IMR-90 (cell line): Measurements from ENCODE around the gene PCSK6. TPM values are rescaled to one million over a fixed set of nuclear protein-coding genes. Genes with fewer than 3 reads are reported as not detected.

Source experiments
- ATAC-seq: fragments of 200-7000 bp; cut with Tn5 transposase; 2 replicates; pipeline ENCODE4 v1.9.1; 2020; ENCODE audit warnings: low read depth, mild to moderate bottlenecking, moderate library complexity
- BruUV-seq: library from RNA; stranded (reverse); fragments of 400-500 nt; replicated peaks from 2 replicates; lab custom pipeline; 2021; lab: Mats Ljungman, UMichigan
- CTCF ChIA-PET: fragments of 300-600 bp; formaldehyde crosslinking; extraction: SDS; loops from one replicate; lab custom pipeline; 2021; ENCODE audit warnings: antibody characterized with exemption; lab: Yijun Ruan, JAX
- POLR2A ChIA-PET: fragments of 300-600 bp; sonication (Branson Sonifier 250); formaldehyde crosslinking; loops from one replicate; lab custom pipeline; 2022; ENCODE audit warnings: antibody characterized with exemption; ENCODE audit not compliant: unreplicated experiment; lab: Charles Lee
- DNase-seq: peaks from one replicate; pipeline ENCODE4 v3.0.0; 2013
- H2AFZ ChIP-seq: replicated peaks from 2 replicates; pipeline ENCODE3; 2013; ENCODE audit warnings: low read length, mild to moderate bottlenecking; ENCODE audit not compliant: poor library complexity
- H2AK5ac ChIP-seq: 2 replicates; pipeline ENCODE4 v1.6.1; 2013; ENCODE audit warnings: low read depth, low read length, inconsistent platforms
- H2AK9ac ChIP-seq: replicated peaks from 2 replicates; pipeline ENCODE3; 2013; ENCODE audit warnings: mild to moderate bottlenecking, low read depth, low read length, moderate library complexity; ENCODE audit not compliant: poor library complexity
- H2BK120ac ChIP-seq: 2 replicates; pipeline ENCODE4 v1.6.1; 2013; ENCODE audit warnings: low read depth, low read length, inconsistent platforms
- H2BK15ac ChIP-seq: 3 replicates; pipeline ENCODE4 v1.6.1; 2013; ENCODE audit warnings: low read depth, low read length, inconsistent platforms
- H2BK20ac ChIP-seq: 2 replicates; pipeline ENCODE4 v1.6.1; 2013; ENCODE audit warnings: low read depth, mild to moderate bottlenecking, inconsistent platforms, low read length, moderate library complexity
- H2BK5ac ChIP-seq: 2 replicates; pipeline ENCODE4 v1.6.1; 2013; ENCODE audit warnings: mild to moderate bottlenecking, low read depth, low read length, inconsistent platforms; ENCODE audit not compliant: poor library complexity, severe bottlenecking
- H3K14ac ChIP-seq: replicated peaks from 2 replicates; pipeline ENCODE4 v1.6.1; 2013; ENCODE audit warnings: low read depth, low read length, inconsistent platforms
- H3K18ac ChIP-seq: 2 replicates; pipeline ENCODE4 v1.6.1; 2013; ENCODE audit warnings: low read depth, low read length, control low read depth
- H3K23ac ChIP-seq: 2 replicates; pipeline ENCODE4 v1.6.1; 2013; ENCODE audit warnings: low read depth, low read length, inconsistent platforms
- H3K27ac ChIP-seq: 2 replicates; pipeline ENCODE4 v1.5.1; 2013; ENCODE audit warnings: mild to moderate bottlenecking, control low read depth, low read length; ENCODE audit not compliant: insufficient read depth
- H3K27me3 ChIP-seq: 2 replicates; pipeline ENCODE4 v1.6.1; 2013; ENCODE audit warnings: low read length; ENCODE audit not compliant: control insufficient read depth, insufficient read depth
- H3K36me3 ChIP-seq: 2 replicates; pipeline ENCODE4 v1.6.1; 2013; ENCODE audit warnings: low read length, mixed read lengths; ENCODE audit not compliant: control insufficient read depth, insufficient read depth
- H3K4ac ChIP-seq: 2 replicates; pipeline ENCODE4 v1.6.1; 2013; ENCODE audit warnings: low read depth, low read length, inconsistent platforms
- H3K4me1 ChIP-seq: 2 replicates; pipeline ENCODE4 v1.6.1; 2013; ENCODE audit warnings: low read length, mixed read lengths; ENCODE audit not compliant: control insufficient read depth, insufficient read depth
- H3K4me2 ChIP-seq: 2 replicates; pipeline ENCODE4 v1.6.1; 2013; ENCODE audit warnings: low read depth, mild to moderate bottlenecking, control low read depth, low read length, moderate library complexity
- H3K4me3 ChIP-seq: 2 replicates; pipeline ENCODE4 v1.5.1; 2013; ENCODE audit warnings: low read depth, mild to moderate bottlenecking, control low read depth, low read length, moderate library complexity; ENCODE audit not compliant: insufficient read depth
- H3K56ac ChIP-seq: 2 replicates; pipeline ENCODE4 v1.6.1; 2013; ENCODE audit warnings: low read length, inconsistent platforms; ENCODE audit not compliant: insufficient read depth; ENCODE audit errors: extremely low read depth
- H3K79me1 ChIP-seq, 2 experiments: 2 replicates each; pipeline ENCODE4 v1.6.1; 2013; ENCODE audit warnings: low read length in 2 of 2, inconsistent platforms in 1 of 2, low read depth in 1 of 2
- H3K9ac ChIP-seq: 2 replicates; pipeline ENCODE4 v1.6.1; 2013; ENCODE audit warnings: low read depth, low read length, control low read depth
- H3K9me1 ChIP-seq: 2 replicates; pipeline ENCODE4 v1.6.1; 2013; ENCODE audit warnings: low read length, inconsistent platforms; ENCODE audit not compliant: insufficient read depth
- H3K9me3 ChIP-seq: 2 replicates; pipeline ENCODE4 v1.6.1; 2013; ENCODE audit warnings: low read length; ENCODE audit not compliant: control insufficient read depth, insufficient read depth
- H4K20me1 ChIP-seq: 2 replicates; pipeline ENCODE4 v1.6.1; 2013; ENCODE audit warnings: low read length, inconsistent platforms; ENCODE audit not compliant: insufficient read depth
- H4K5ac ChIP-seq: 2 replicates; pipeline ENCODE4 v1.6.1; 2013; ENCODE audit warnings: mild to moderate bottlenecking, low read depth, low read length, control low read depth
- H4K8ac ChIP-seq, 2 experiments: 2 replicates each; pipeline ENCODE4 v1.6.1; 2013; ENCODE audit warnings: low read depth in 2 of 2, low read length in 2 of 2, control low read depth in 1 of 2, inconsistent platforms in 1 of 2
- H4K91ac ChIP-seq: 2 replicates; pipeline ENCODE4 v1.6.1; 2013; ENCODE audit warnings: low read depth, low read length, inconsistent platforms; ENCODE audit not compliant: insufficient read depth
- BHLHE40 ChIP-seq: fragments of 150-350 bp; IDR thresholded peaks from 2 replicates; pipeline ENCODE4 v1.6.1; 2016; ENCODE audit warnings: mild to moderate bottlenecking, low read depth, low read length
- CEBPB ChIP-seq: IDR thresholded peaks from 2 replicates; pipeline ENCODE4 v1.6.1; 2012; ENCODE audit warnings: low read depth, low read length, improper control_type of control experiment
- CHD1 ChIP-seq: IDR thresholded peaks from 2 replicates; pipeline ENCODE4 v1.6.1; 2012; ENCODE audit warnings: low read depth, low read length, improper control_type of control experiment
- FOS ChIP-seq: fragments of 150-350 bp; IDR thresholded peaks from 2 replicates; pipeline ENCODE4 v1.6.1; 2016; ENCODE audit warnings: low read depth, low read length
- MAFK ChIP-seq: IDR thresholded peaks from 2 replicates; pipeline ENCODE4 v1.6.1; 2012; ENCODE audit warnings: low read depth, low read length, improper control_type of control experiment
- MAZ ChIP-seq: IDR thresholded peaks from 2 replicates; pipeline ENCODE4 v1.6.1; 2012; ENCODE audit warnings: low read depth, mild to moderate bottlenecking, low read length, improper control_type of control experiment, moderate library complexity, borderline replicate concordance
- MXI1 ChIP-seq: IDR thresholded peaks from 2 replicates; pipeline ENCODE4 v1.6.1; 2012; ENCODE audit warnings: low read depth, mild to moderate bottlenecking, low read length, moderate library complexity, borderline replicate concordance
- NFE2L2 ChIP-seq: fragments of 150-350 bp; IDR thresholded peaks from 2 replicates; pipeline ENCODE4 v1.6.1; 2016; ENCODE audit warnings: low read depth, mild to moderate bottlenecking, low read length
- POLR2A ChIP-seq: IDR thresholded peaks from 2 replicates; pipeline ENCODE4 v1.6.1; 2012; ENCODE audit warnings: mild to moderate bottlenecking, low read depth, low read length
- RAD21 ChIP-seq: IDR thresholded peaks from 2 replicates; pipeline ENCODE4 v1.6.1; 2012; ENCODE audit warnings: low read length, improper control_type of control experiment
- RCOR1 ChIP-seq: IDR thresholded peaks from 2 replicates; pipeline ENCODE4 v1.6.1; 2012; ENCODE audit warnings: mild to moderate bottlenecking, low read length, improper control_type of control experiment; ENCODE audit not compliant: insufficient replicate concordance
- RFX5 ChIP-seq: IDR thresholded peaks from 2 replicates; pipeline ENCODE4 v1.8.0; 2012; ENCODE audit warnings: low read depth, mild to moderate bottlenecking, low read length, moderate library complexity
- SMC3 ChIP-seq: fragments of 150-350 bp; IDR thresholded peaks from 2 replicates; pipeline ENCODE4 v1.6.1; 2016; ENCODE audit warnings: low read depth, mild to moderate bottlenecking, antibody characterized with exemption, low read length, moderate library complexity
- WGBS, 2 experiments: methylation state at CpG; one replicate each; pipeline versions ENCODE4 v1.1.5 to v1.1.7; 2013; ENCODE audit warnings: missing lambda C conversion rate in 2 of 2; ENCODE audit not compliant: insufficient read length in 1 of 2; ENCODE audit errors: extremely low coverage in 2 of 2; 5-methylcytosine and 5-hydroxymethylcytosine counted together
- dilution Hi-C: fragments of 300-500 bp; cut with HindIII; formaldehyde crosslinking; loops from one replicate; pipeline ENCODE4 v1.14.3; 2018; ENCODE audit warnings: low sequenced_read_pairs; ENCODE audit not compliant: unreplicated experiment
- in situ Hi-C: fragments of 300-500 bp; cut with MboI; formaldehyde crosslinking; loops from 3 replicates; pipeline ENCODE4 v1.14.3; 2019; ENCODE audit warnings: low sequenced_read_pairs, inconsistent platforms, mixed read lengths
- intact Hi-C: fragments of 100-400 bp; cut with micrococcal nuclease; formaldehyde crosslinking; loops from 2 replicates; pipeline ENCODE4 v1.10.0; 2022
- polyA plus RNA-seq, 3 experiments: library from polyadenylated mRNA; depleted of rRNA; stranded (reverse); fragments of >200 nt; gene quantifications; 2 replicates each; pipeline ENCODE4 v1.2.3, GENCODE V29; 2012; ENCODE audit warnings: low replicate concordance in 1 of 3
- total RNA-seq: library from RNA; depleted of rRNA; stranded (reverse); fragments of >200 nt; gene quantifications from 2 replicates; pipeline ENCODE4 v1.2.3, GENCODE V29; 2012
- TF ChIP-seq, protein P1 (sequence below): conservative IDR thresholded peaks from 2 replicates; pipeline ENCODE4 v1.5.1; 2012; ENCODE audit warnings: mild to moderate bottlenecking, low read depth, low read length, improper control_type of control experiment
- TF ChIP-seq, protein P2 (sequence below): fragments of 150-350 bp; IDR thresholded peaks from 2 replicates; pipeline ENCODE4 v1.6.1; 2017; ENCODE audit warnings: mild to moderate bottlenecking, antibody characterized with exemption, low read length, low read depth
- TF ChIP-seq, protein P3 (sequence below): fragments of 150-350 bp; IDR thresholded peaks from 2 replicates; pipeline ENCODE4 v1.6.1; 2016; ENCODE audit warnings: low read depth, mild to moderate bottlenecking, low read length, moderate library complexity, borderline replicate concordance

PCSK6 gene
- total and polyA plus RNA-seq, 2 of the 4 experiments (the other 2 are of a cell fraction) = not detected

DNA sequence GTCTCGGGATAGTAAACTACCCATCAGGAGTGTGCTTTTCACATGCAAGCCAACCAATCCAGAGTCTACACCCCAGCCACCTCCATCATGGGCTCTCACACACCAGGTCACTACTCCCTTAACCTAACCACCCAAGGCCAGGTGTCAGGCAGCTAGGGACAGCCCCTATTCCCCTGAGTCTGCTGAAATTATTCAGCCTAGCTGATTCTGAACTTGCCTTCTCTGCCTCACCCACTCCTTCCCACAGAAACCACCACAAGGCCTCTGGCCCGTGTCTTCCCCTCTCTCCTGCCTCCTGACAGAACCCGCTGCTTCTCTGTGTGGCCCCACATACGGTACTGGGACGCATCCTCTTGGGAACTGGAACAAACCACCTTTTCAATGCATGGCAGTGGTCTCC lies 82.1 kb downstream of the PCSK6 start:
- no peak overlapping the region for H4K8ac ChIP-seq
- TF ChIP-seq, protein P1, sequence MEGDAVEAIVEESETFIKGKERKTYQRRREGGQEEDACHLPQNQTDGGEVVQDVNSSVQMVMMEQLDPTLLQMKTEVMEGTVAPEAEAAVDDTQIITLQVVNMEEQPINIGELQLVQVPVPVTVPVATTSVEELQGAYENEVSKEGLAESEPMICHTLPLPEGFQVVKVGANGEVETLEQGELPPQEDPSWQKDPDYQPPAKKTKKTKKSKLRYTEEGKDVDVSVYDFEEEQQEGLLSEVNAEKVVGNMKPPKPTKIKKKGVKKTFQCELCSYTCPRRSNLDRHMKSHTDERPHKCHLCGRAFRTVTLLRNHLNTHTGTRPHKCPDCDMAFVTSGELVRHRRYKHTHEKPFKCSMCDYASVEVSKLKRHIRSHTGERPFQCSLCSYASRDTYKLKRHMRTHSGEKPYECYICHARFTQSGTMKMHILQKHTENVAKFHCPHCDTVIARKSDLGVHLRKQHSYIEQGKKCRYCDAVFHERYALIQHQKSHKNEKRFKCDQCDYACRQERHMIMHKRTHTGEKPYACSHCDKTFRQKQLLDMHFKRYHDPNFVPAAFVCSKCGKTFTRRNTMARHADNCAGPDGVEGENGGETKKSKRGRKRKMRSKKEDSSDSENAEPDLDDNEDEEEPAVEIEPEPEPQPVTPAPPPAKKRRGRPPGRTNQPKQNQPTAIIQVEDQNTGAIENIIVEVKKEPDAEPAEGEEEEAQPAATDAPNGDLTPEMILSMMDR = no peak
- TF ChIP-seq RAD21 = no peak
- TF ChIP-seq, protein P2, sequence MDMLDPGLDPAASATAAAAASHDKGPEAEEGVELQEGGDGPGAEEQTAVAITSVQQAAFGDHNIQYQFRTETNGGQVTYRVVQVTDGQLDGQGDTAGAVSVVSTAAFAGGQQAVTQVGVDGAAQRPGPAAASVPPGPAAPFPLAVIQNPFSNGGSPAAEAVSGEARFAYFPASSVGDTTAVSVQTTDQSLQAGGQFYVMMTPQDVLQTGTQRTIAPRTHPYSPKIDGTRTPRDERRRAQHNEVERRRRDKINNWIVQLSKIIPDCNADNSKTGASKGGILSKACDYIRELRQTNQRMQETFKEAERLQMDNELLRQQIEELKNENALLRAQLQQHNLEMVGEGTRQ = no peak
- no peak for TF ChIP-seq MXI1
- no peak for TF ChIP-seq CHD1
- no peak for TF ChIP-seq MAFK
- TF ChIP-seq SMC3 = no peak
- TF ChIP-seq, protein P3, sequence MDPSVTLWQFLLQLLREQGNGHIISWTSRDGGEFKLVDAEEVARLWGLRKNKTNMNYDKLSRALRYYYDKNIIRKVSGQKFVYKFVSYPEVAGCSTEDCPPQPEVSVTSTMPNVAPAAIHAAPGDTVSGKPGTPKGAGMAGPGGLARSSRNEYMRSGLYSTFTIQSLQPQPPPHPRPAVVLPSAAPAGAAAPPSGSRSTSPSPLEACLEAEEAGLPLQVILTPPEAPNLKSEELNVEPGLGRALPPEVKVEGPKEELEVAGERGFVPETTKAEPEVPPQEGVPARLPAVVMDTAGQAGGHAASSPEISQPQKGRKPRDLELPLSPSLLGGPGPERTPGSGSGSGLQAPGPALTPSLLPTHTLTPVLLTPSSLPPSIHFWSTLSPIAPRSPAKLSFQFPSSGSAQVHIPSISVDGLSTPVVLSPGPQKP = no peak
- TF ChIP-seq RCOR1 = no peak
- no peak for TF ChIP-seq BHLHE40
- TF ChIP-seq CEBPB = no peak
- TF ChIP-seq FOS = no peak
- no peak for TF ChIP-seq POLR2A
- TF ChIP-seq RFX5 = no peak
- no peak for TF ChIP-seq MAZ
- TF ChIP-seq NFE2L2 = no peak
- no peaks in the 10 kb centered on the region for H3K36me3 ChIP-seq
- intact Hi-C loops = no loop called here
- no peaks in the 10 kb centered on the region for H3K79me1 ChIP-seq
- no peak overlapping the region for H2AK9ac ChIP-seq
- no peak overlapping the region for H2AK5ac ChIP-seq
- H3K4me1 ChIP-seq = no peaks in the 10 kb centered on the region
- H3K9me1 ChIP-seq = no peaks in the 10 kb centered on the region
- no peak overlapping the region for H3K27ac ChIP-seq
- H3K9me3 ChIP-seq = no peaks in the 10 kb centered on the region
- no peak for DNase-seq
- in situ Hi-C loops = no loop called here
- H2BK20ac ChIP-seq = no peak overlapping the region
- H4K91ac ChIP-seq = no peak overlapping the region
- no peak overlapping the region for H3K4me3 ChIP-seq
- H2BK15ac ChIP-seq = no peak overlapping the region
- ChIA-PET POLR2A (no interaction called here), CTCF (no interaction called here)
- peaks cover 20% of the 10 kb centered on the region; the same call in 1 of the 2 replicates for H3K27me3 ChIP-seq
- 60% methylated on average over 1 of the region's 5 CpGs; no CpG with 5 or more reads in 1 of the 2 experiments for WGBS, 2 experiments
- no peaks in the 10 kb centered on the region for H4K20me1 ChIP-seq
- no peak overlapping the region for H3K9ac ChIP-seq
- dilution Hi-C loops = no loop called here
- no peak overlapping the region for H2BK5ac ChIP-seq
- no peak overlapping the region for H3K23ac ChIP-seq
- H3K14ac ChIP-seq = no peak overlapping the region
- BruUV-seq = no TSS peak
- H3K4ac ChIP-seq = no peak overlapping the region
- H3K56ac ChIP-seq = no peak overlapping the region
- ATAC-seq = no peak
- H4K5ac ChIP-seq = no peak overlapping the region
- H2BK120ac ChIP-seq = no peak overlapping the region
- no peak overlapping the region for H3K18ac ChIP-seq
- no peak overlapping the region for H3K4me2 ChIP-seq
- no peak overlapping the region for H2AFZ ChIP-seq
